ENCODE results near the gene RALB. TPM values are rescaled to one million over a fixed set of nuclear protein-coding genes. Genes with fewer than 3 reads are reported as not detected.

Gene RALB
- total RNA-seq, 2 experiments from 2014 or later = 3.1 to 3.6 TPM

DNA sequence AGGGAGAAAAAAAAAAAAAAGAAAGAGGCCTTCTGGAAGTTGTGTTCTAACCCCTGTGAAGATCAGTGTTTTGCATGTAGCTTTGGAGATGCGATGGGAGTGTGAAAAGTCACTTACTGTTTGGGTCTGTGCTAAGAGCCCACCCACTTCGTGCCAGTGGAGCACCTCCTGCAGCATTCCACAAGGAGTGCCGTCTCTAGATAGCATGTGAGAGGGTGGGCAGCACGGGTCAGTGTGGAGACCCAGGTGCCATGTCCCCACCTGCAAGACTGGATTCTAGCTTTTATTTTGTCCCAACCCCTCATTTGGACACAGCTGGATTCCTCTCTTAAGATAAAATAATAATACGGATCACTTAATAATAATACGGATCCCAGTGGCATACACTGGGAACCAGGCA lies 17.0 kb upstream of the RALB start:
- CTCF ChIA-PET = interaction anchor here (1.2 kb wide), 1 partner anchor 77 kb away, joined by 3 read pairs; no protein-coding TSS in a partner anchor
- intact Hi-C loops (cut with DNase I, micrococcal nuclease) = no loop called here
- peaks cover 9% of the 10 kb centered on the region for H3K36me3 Mint-ChIP-seq (ENCODE audit: low read depth)

GRCh38 chr2:120236316-120236715 lies 16.3 kb upstream of the RALB start:
- CTCF ChIA-PET = interaction anchor here (1.2 kb wide), 1 partner anchor 77 kb away, joined by 3 read pairs; no protein-coding TSS in a partner anchor

More for the DNA sequence above, 17.0 kb upstream of the RALB start:
- no peak for TF ChIP-seq CTCF (IDR thresholded peaks at IDR 0.05)
- H3K9me3 Mint-ChIP-seq = no peaks in the 10 kb centered on the region
- Histone ChIP-seq H3K36me3 (ENCODE audit: insufficient read depth, low read length) (no peaks in the 10 kb centered on the region), H3K4me3 (ENCODE audit: low read length) (no peak overlapping the region), H3K27ac (ENCODE audit: low read depth in 1 of 2, low read length in 2 of 2) (no peak overlapping the region), H3K27me3 (ENCODE audit: control insufficient read depth in 1 of 2, insufficient read depth in 2 of 2, low read length in 2 of 2) (peaks cover 0 to 2% of the 10 kb centered on the region in 2 experiments), H3K4me1 (ENCODE audit: insufficient read depth, low read length) (peaks cover 26% of the 10 kb centered on the region), H3K9me3 (ENCODE audit: control insufficient read depth in 1 of 2, insufficient read depth in 1 of 2, low read length in 2 of 2) (no peaks in the 10 kb centered on the region)
- POLR2A ChIA-PET = no interaction called here
- no peak for DNase-seq
- H3K27me3 Mint-ChIP-seq = no peaks in the 10 kb centered on the region
- no peak overlapping the region for H3K27ac Mint-ChIP-seq
- no peak overlapping the region for H3K4me3 Mint-ChIP-seq
- ATAC-seq (ENCODE audit: poor library complexity) = no peak
- peaks cover 28% of the 10 kb centered on the region for H3K4me1 Mint-ChIP-seq (ENCODE audit: low read depth)

GRCh38 chr2:120236791-120237190 lies 15.9 kb upstream of the RALB start:
- peaks cover 8% of the 10 kb centered on the region for H3K36me3 Mint-ChIP-seq (ENCODE audit: low read depth)
- H3K27ac ChIP-seq (ENCODE audit: low read depth in 1 of 2, low read length in 2 of 2) = no peak overlapping the region
- intact Hi-C loops (cut with DNase I, micrococcal nuclease) = no loop called here
- no peaks in the 10 kb centered on the region for H3K9me3 ChIP-seq (ENCODE audit: control insufficient read depth in 1 of 2, insufficient read depth in 1 of 2, low read length in 2 of 2)
- H3K4me3 Mint-ChIP-seq = no peak overlapping the region
- peaks cover 17% of the 10 kb centered on the region for H3K4me1 Mint-ChIP-seq (ENCODE audit: low read depth)
- H3K4me1 ChIP-seq (ENCODE audit: insufficient read depth, low read length) = peaks cover 15% of the 10 kb centered on the region
- no peak overlapping the region for H3K27ac Mint-ChIP-seq
- ChIA-PET POLR2A (no interaction called here), CTCF (no interaction called here)
- no peak for DNase-seq
- H3K36me3 ChIP-seq (ENCODE audit: insufficient read depth, low read length) = no peaks in the 10 kb centered on the region
- H3K27me3 ChIP-seq (ENCODE audit: control insufficient read depth in 1 of 2, insufficient read depth in 2 of 2, low read length in 2 of 2) = peaks cover 0 to 2% of the 10 kb centered on the region in 2 experiments
- no peaks in the 10 kb centered on the region for H3K27me3 Mint-ChIP-seq
- H3K4me3 ChIP-seq (ENCODE audit: low read length) = no peak overlapping the region
- no peak for TF ChIP-seq CTCF (IDR thresholded peaks at IDR 0.05)
- no peak for ATAC-seq (ENCODE audit: poor library complexity)
- H3K9me3 Mint-ChIP-seq = no peaks in the 10 kb centered on the region

More at GRCh38 chr2:120236316-120236715, 16.3 kb upstream of the RALB start:
- ATAC-seq (ENCODE audit: poor library complexity) = no peak
- Mint-ChIP-seq H3K27me3 (no peaks in the 10 kb centered on the region), H3K4me3 (no peak overlapping the region), H3K4me1 (ENCODE audit: low read depth) (peaks cover 22% of the 10 kb centered on the region), H3K27ac (no peak overlapping the region), H3K36me3 (ENCODE audit: low read depth) (peaks cover 9% of the 10 kb centered on the region), H3K9me3 (no peaks in the 10 kb centered on the region)
- intact Hi-C loops (cut with DNase I, micrococcal nuclease) = no loop called here
- Histone ChIP-seq H3K4me1 (ENCODE audit: insufficient read depth, low read length) (peaks cover 19% of the 10 kb centered on the region), H3K4me3 (ENCODE audit: low read length) (no peak overlapping the region), H3K27ac (ENCODE audit: low read depth in 1 of 2, low read length in 2 of 2) (no peak overlapping the region), H3K36me3 (ENCODE audit: insufficient read depth, low read length) (no peaks in the 10 kb centered on the region), H3K9me3 (ENCODE audit: control insufficient read depth in 1 of 2, insufficient read depth in 1 of 2, low read length in 2 of 2) (no peaks in the 10 kb centered on the region), H3K27me3 (ENCODE audit: control insufficient read depth in 1 of 2, insufficient read depth in 2 of 2, low read length in 2 of 2) (peaks cover 0 to 2% of the 10 kb centered on the region in 2 experiments)
- no peak for DNase-seq
- POLR2A ChIA-PET = no interaction called here
- TF ChIP-seq CTCF (IDR thresholded peaks at IDR 0.05) = no peak

Measured in CD4-positive, alpha-beta T cell (primary cell).